A549 (cell line): Measurements from ENCODE around the gene RUNX3. TPM values are rescaled to one million over a fixed set of nuclear protein-coding genes. Genes with fewer than 3 reads are reported as not detected.

Source experiments
- ATAC-seq, 2 experiments: fragments of 200-7000 bp in 1 of 2; fragments of >200 bp in 1 of 2; cut with Nextera tagmentation in 1 of 2; cut with Tn5 transposase in 1 of 2; 3 replicates each; pipeline versions ENCODE4 v1.8.0 to v1.9.1; 2018 to 2020; ENCODE audit warnings: mild to moderate bottlenecking in 1 of 2, moderate library complexity in 1 of 2
- CTCF ChIA-PET: fragments of 300-600 bp; sonication (Branson Sonifier 250); formaldehyde crosslinking; extraction: SDS; loops from one replicate; lab custom pipeline; 2021; ENCODE audit warnings: antibody characterized with exemption, inconsistent platforms; lab: Yijun Ruan, JAX
- POLR2A ChIA-PET: fragments of 350-600 bp; formaldehyde crosslinking; extraction: SDS; loops from one replicate; lab custom pipeline; 2021; ENCODE audit warnings: antibody characterized with exemption, inconsistent platforms; lab: Yijun Ruan, JAX
- DNase-seq, 2 experiments: peaks; one replicate each; pipeline versions ENCODE4 v3.0.0 to v3.0.0-alpha.2; 2011 to 2016; ENCODE audit warnings: low read depth in 1 of 2, low spot score in 1 of 2
- FAIRE-seq: peaks from 2 replicates; lab custom pipeline; 2011; peaks lifted over from hg19 to GRCh38; lab: Jason Lieb, UNC
- H3K27ac ChIP-seq, 2 experiments: fragments of >200 bp; sonication (Bioruptor Twin); formaldehyde crosslinking; 3 replicates each; pipeline ENCODE4 v1.5.1; 2016 to 2017
- H3K4me1 ChIP-seq: fragments of >200 bp; sonication (Bioruptor Twin); formaldehyde crosslinking; 3 replicates; pipeline ENCODE4 v1.6.1; 2016
- H3K4me2 ChIP-seq: fragments of >200 bp; sonication (Bioruptor Twin); formaldehyde crosslinking; 3 replicates; pipeline ENCODE4 v1.6.1; 2016
- H3K4me3 ChIP-seq: fragments of >200 bp; sonication (Bioruptor Twin); formaldehyde crosslinking; 3 replicates; pipeline ENCODE4 v1.5.1; 2016
- H3K9me3 ChIP-seq: fragments of >200 bp; sonication (Bioruptor Twin); formaldehyde crosslinking; 3 replicates; pipeline ENCODE4 v1.6.1; 2016
- CBX2 ChIP-seq: fragments of 200-600 bp; sonication (generic); IDR thresholded peaks from 2 replicates; pipeline ENCODE4 v1.6.1; 2016; ENCODE audit warnings: low read depth, mild to moderate bottlenecking, borderline replicate concordance
- CBX8 ChIP-seq: fragments of 200-600 bp; sonication (generic); IDR thresholded peaks from 2 replicates; pipeline ENCODE4 v1.6.1; 2016
- CHD4 ChIP-seq: fragments of 200-600 bp; sonication (generic); IDR thresholded peaks from 2 replicates; pipeline ENCODE4 v1.6.1; 2016; ENCODE audit warnings: antibody characterized with exemption, mild to moderate bottlenecking, borderline replicate concordance
- E2F6 ChIP-seq: IDR thresholded peaks from 2 replicates; pipeline ENCODE4 v1.6.1; 2012; ENCODE audit warnings: low read depth, borderline replicate concordance
- EP300 ChIP-seq, 2 experiments: fragments of >200 bp; sonication (Bioruptor Twin); formaldehyde crosslinking; IDR thresholded peaks; 2 replicates in 1 of 2; 3 replicates in 1 of 2; pipeline ENCODE4 v1.6.1; 2016 to 2017
- ESRRA ChIP-seq: fragments of 150-350 bp; IDR thresholded peaks from 2 replicates; pipeline ENCODE4 v1.6.1; 2014; ENCODE audit warnings: mild to moderate bottlenecking, low read length, borderline replicate concordance
- FOSB ChIP-seq: fragments of 250-450 bp; sonication (Bioruptor Pico); IDR thresholded peaks from 2 replicates; pipeline ENCODE4 v1.5.0; 2020; ENCODE audit warnings: mild to moderate bottlenecking, moderate library complexity
- FOXS1 ChIP-seq: fragments of 250-450 bp; sonication (Bioruptor Pico); IDR thresholded peaks from 2 replicates; pipeline ENCODE4 v1.5.0; 2020; ENCODE audit warnings: mild to moderate bottlenecking, moderate library complexity
- GATA3 ChIP-seq: IDR thresholded peaks from 2 replicates; pipeline ENCODE4 v1.6.1; 2012; ENCODE audit warnings: borderline replicate concordance
- HDAC2 ChIP-seq: fragments of 200-600 bp; sonication (generic); IDR thresholded peaks from 2 replicates; pipeline ENCODE4 v1.6.1; 2016
- HES2 ChIP-seq: fragments of >200 bp; sonication (Bioruptor Twin); formaldehyde crosslinking; IDR thresholded peaks from 2 replicates; pipeline ENCODE4 v1.6.1; 2016
- HOXB13 ChIP-seq: fragments of 250-450 bp; sonication (Bioruptor Pico); IDR thresholded peaks from 2 replicates; pipeline ENCODE4 v1.5.0; 2020; ENCODE audit warnings: low read depth, mild to moderate bottlenecking, moderate library complexity
- HOXB5 ChIP-seq: fragments of 250-450 bp; sonication (Bioruptor Pico); IDR thresholded peaks from 2 replicates; pipeline ENCODE4 v1.5.0; 2020; ENCODE audit warnings: mild to moderate bottlenecking, moderate library complexity
- JUN ChIP-seq, 2 experiments: fragments of >200 bp; sonication (Bioruptor Twin); formaldehyde crosslinking; IDR thresholded peaks; 2 replicates in 1 of 2; 3 replicates in 1 of 2; pipeline ENCODE4 v1.6.1; 2016 to 2017
- KDM5A ChIP-seq: fragments of 200-600 bp; sonication (generic); IDR thresholded peaks from 2 replicates; pipeline ENCODE4 v1.6.1; 2016; ENCODE audit warnings: antibody characterized with exemption, mild to moderate bottlenecking
- MAFK ChIP-seq: fragments of 450-650 bp; IDR thresholded peaks from 2 replicates; pipeline ENCODE4 v1.6.1; 2014; ENCODE audit not compliant: partially characterized antibody
- MAZ ChIP-seq: fragments of 150-350 bp; IDR thresholded peaks from 2 replicates; pipeline ENCODE4 v1.6.1; 2014; ENCODE audit warnings: antibody characterized with exemption, low read depth, low read length, borderline replicate concordance
- NFE2L2 ChIP-seq: fragments of 150-350 bp; conservative IDR thresholded peaks from 2 replicates; pipeline ENCODE4 v1.6.1; 2014; ENCODE audit warnings: low read length
- NR3C1 ChIP-seq: fragments of >200 bp; sonication (Bioruptor Twin); formaldehyde crosslinking; IDR thresholded peaks from 3 replicates; pipeline ENCODE4 v1.6.1; 2017
- RCOR1 ChIP-seq: fragments of 150-350 bp; IDR thresholded peaks from 2 replicates; pipeline ENCODE4 v1.6.1; 2014; ENCODE audit warnings: antibody characterized with exemption, low read length, low read depth
- RFX5 ChIP-seq: fragments of 450-650 bp; IDR thresholded peaks from 2 replicates; pipeline ENCODE4 v1.7.1; 2014; ENCODE audit warnings: antibody characterized with exemption, mild to moderate bottlenecking, moderate library complexity
- SREBF2 ChIP-seq: fragments of 450-650 bp; IDR thresholded peaks from 2 replicates; pipeline ENCODE4 v1.6.1; 2014; ENCODE audit warnings: mild to moderate bottlenecking, moderate library complexity
- TFCP2L1 ChIP-seq: fragments of 250-450 bp; sonication (Bioruptor Pico); IDR thresholded peaks from 2 replicates; pipeline ENCODE4 v1.5.0; 2021; ENCODE audit warnings: mild to moderate bottlenecking
- TP53 ChIP-seq: fragments of 250-450 bp; sonication (Bioruptor Pico); IDR thresholded peaks from 2 replicates; pipeline ENCODE4 v1.5.0; 2021; ENCODE audit warnings: mild to moderate bottlenecking, moderate library complexity
- ZNF302 ChIP-seq: fragments of 250-450 bp; sonication (Bioruptor Pico); IDR thresholded peaks from 2 replicates; pipeline ENCODE4 v1.9.0; 2021; ENCODE audit warnings: inconsistent platforms, mild to moderate bottlenecking, moderate library complexity
- WGBS: methylation state at CpG from one replicate; pipeline ENCODE4 v1.1.6; 2017; ENCODE audit errors: missing lambda C conversion rate; 5-methylcytosine and 5-hydroxymethylcytosine counted together
- polyA plus RNA-seq, 4 experiments: library from polyadenylated mRNA; depleted of rRNA in 3 of 4; stranded (reverse); fragments of >200 nt; fragmentation: RNase III in 1 of 4; extraction: RNeasy Plus Mini Kit Qiagen cat#74134 plus additional on column Dnase treatment in 1 of 4; gene quantifications; 2 replicates in 3 of 4; 3 replicates in 1 of 4; pipeline ENCODE4 v1.2.3, GENCODE V29; 2011 to 2017

The RUNX3 gene
- polyA plus RNA-seq, 2 of the 4 experiments (the other 2 are of a cell fraction) = 1.4 to 4.0 TPM

- ATAC-seq (no peak), DNase-seq (no peak), FAIRE-seq (no peak)
- H3K4me2 ChIP-seq = peak overlapping the region; percentile 67
- 78% methylated on average over 45 of the region's 63 CpGs for WGBS
- no peaks in the 10 kb centered on the region for H3K9me3 ChIP-seq
- H3K27ac ChIP-seq = peak overlapping the region in 1 of 2 experiments; percentile 52; a peak in 3 of 6 replicates
- ChIA-PET POLR2A (no interaction called here), CTCF (interaction anchor here (0.6 to 10.6 kb wide), 22 partner anchors 9 to 1673 kb away, joined by 3 to 79 read pairs (median 4); no protein-coding TSS in a partner anchor)
- no peak overlapping the region for H3K4me3 ChIP-seq
- H3K4me1 ChIP-seq = peaks cover 3% of the 10 kb centered on the region; the same call in 1 of the 3 replicates
- TF ChIP-seq TP53 (CRISPR knock-in tag) (no peak), FOXS1 (CRISPR knock-in tag) (no peak), EP300 (IDR thresholded peaks at IDR 0.05) (no peak), RFX5 (no peak), RCOR1 (no peak), JUN (IDR thresholded peaks at IDR 0.05) (no peak)
These were observed 1.6 kb upstream of the RUNX3 start for GRCh38 chr1:24931468-24932231.

- ATAC-seq (no peak), FAIRE-seq (no peak), DNase-seq (no peak)
- WGBS = 97% methylated on average over 17 of the region's 21 CpGs
- ChIA-PET CTCF (interaction anchor here (0.6 to 10.6 kb wide), 12 partner anchors 10 to 1672 kb away, joined by 3 to 79 read pairs (median 4); no protein-coding TSS in a partner anchor), POLR2A (no interaction called here)
- Histone ChIP-seq H3K4me3 (no peak overlapping the region), H3K9me3 (no peaks in the 10 kb centered on the region), H3K4me1 (peaks cover 3% of the 10 kb centered on the region; the same call in 1 of the 3 replicates), H3K27ac (no peak overlapping the region), H3K4me2 (no peak overlapping the region)
- TF ChIP-seq MAFK = no peak
- no peak for TF ChIP-seq HDAC2
- no peak for TF ChIP-seq HES2
- no peak for TF ChIP-seq NR3C1
- TF ChIP-seq TFCP2L1 (CRISPR knock-in tag) = no peak
- no peak for TF ChIP-seq GATA3
- TF ChIP-seq, all 56 proteins: peak for 0
These were observed 1.0 kb upstream of the RUNX3 start for GRCh38 chr1:24931146-24931467.

- H3K4me2 ChIP-seq = peak overlapping the region; percentile 77
- WGBS = no CpG with 5 or more reads among the region's 129 CpGs
These were observed 447 bp downstream of the RUNX3 start for GRCh38 chr1:24929398-24930259.

GRCh38 chr1:24928689-24929397, 1.2 kb downstream of the RUNX3 start:
- ChIA-PET POLR2A (no interaction called here), CTCF (interaction anchor here (1.2 to 10.6 kb wide), 4 partner anchors 20 to 276 kb away, joined by 3 to 79 read pairs (median 5); no protein-coding TSS in a partner anchor)
- H3K9me3 ChIP-seq = no peaks in the 10 kb centered on the region
- ATAC-seq = no peak
- H3K4me2 ChIP-seq = peak overlapping the region; percentile 77
- peaks cover 3% of the 10 kb centered on the region; the same call in 1 of the 3 replicates for H3K4me1 ChIP-seq
- DNase-seq = no peak
- H3K4me3 ChIP-seq = peak overlapping the region; percentile 52
- H3K27ac ChIP-seq = peak overlapping the region in 1 of 2 experiments; percentile 88; a peak in 4 of 6 replicates
- FAIRE-seq = no peak
- 62% methylated on average over 32 of the region's 48 CpGs for WGBS
- TF ChIP-seq ESRRA = no peak
- no peak for TF ChIP-seq HDAC2
- TF ChIP-seq HOXB13 (CRISPR knock-in tag) = no peak
- no peak for TF ChIP-seq CBX8
- TF ChIP-seq ZNF302 = no peak
- TF ChIP-seq CHD4 = no peak
- TF ChIP-seq KDM5A = no peak
- no peak for TF ChIP-seq SREBF2
- TF ChIP-seq CBX2 = no peak
- no peak for TF ChIP-seq HES2
- no peak for TF ChIP-seq FOSB (CRISPR knock-in tag)
- no peak for TF ChIP-seq HOXB5 (CRISPR knock-in tag)
- TF ChIP-seq MAZ = no peak
- no peak for TF ChIP-seq E2F6

More at GRCh38 chr1:24929398-24930259, 447 bp downstream of the RUNX3 start:
- peaks cover 3% of the 10 kb centered on the region; the same call in 1 of the 3 replicates for H3K4me1 ChIP-seq
- TF ChIP-seq NFE2L2 (no peak), JUN (IDR thresholded peaks at IDR 0.05) (peak in 1 of 2 experiments; percentile 53; a peak in 2 of 5 replicates), E2F6 (peak; percentile 42; the same call in 1 of the 2 replicates)
- H3K9me3 ChIP-seq = no peaks in the 10 kb centered on the region
- FAIRE-seq (no peak), DNase-seq (peak; percentile 15 to 27), ATAC-seq (peak; percentile 21 to 57)
- H3K27ac ChIP-seq = peak overlapping the region; percentile 53 to 88; a peak in 5 of 6 replicates
- ChIA-PET POLR2A (no interaction called here), CTCF (interaction anchor here (0.7 to 10.6 kb wide), 8 partner anchors 11 to 171 kb away, joined by 3 to 79 read pairs (median 6); no protein-coding TSS in a partner anchor)
- H3K4me3 ChIP-seq = peak overlapping the region; percentile 52
